HG02981 (cell line): ENCODE measurements around the gene SLC12A6.

ENCODE experiments used
- ATAC-seq: cut with Tn5 transposase; IDR thresholded peaks from one replicate; pipeline ENCODE4 v1.9.1; 2021; ENCODE audit warnings: mild to moderate bottlenecking, moderate library complexity; ENCODE audit not compliant: unreplicated experiment

SLC12A6 gene

GRCh38 chr15:34266751-34267150, 70.8 kb downstream of the SLC12A6 start:
- no peak for ATAC-seq

- no peak for ATAC-seq
Measured at GRCh38 chr15:34264076-34264475, 73.5 kb downstream of the SLC12A6 start.

GRCh38 chr15:34262362-34262761, 75.2 kb downstream of the SLC12A6 start:
- ATAC-seq, result no peak

GRCh38 chr15:34259566-34259965, 78.0 kb downstream of the SLC12A6 start:
- ATAC-seq, result no peak

- no peak for ATAC-seq
Measured at GRCh38 chr15:34258151-34258550, 79.4 kb downstream of the SLC12A6 start.

- no peak for ATAC-seq
Measured at GRCh38 chr15:34252545-34252944, 85.0 kb downstream of the SLC12A6 start.

- no peak for ATAC-seq
Measured at GRCh38 chr15:34248190-34248589, 89.4 kb downstream of the SLC12A6 start.

GRCh38 chr15:34246276-34246976, 91.2 kb downstream of the SLC12A6 start:
- ATAC-seq, result no peak

- no peak for ATAC-seq
Measured at GRCh38 chr15:34243226-34243625, 94.4 kb downstream of the SLC12A6 start.

- ATAC-seq, result no peak
Measured at GRCh38 chr15:34242331-34242710, 95.3 kb downstream of the SLC12A6 start.

- ATAC-seq, result no peak
Measured at GRCh38 chr15:34241376-34242330, 95.9 kb downstream of the SLC12A6 start.

GRCh38 chr15:34240537-34240936, 97.0 kb downstream of the SLC12A6 start:
- ATAC-seq, result no peak

- ATAC-seq, result no peak
Measured at GRCh38 chr15:34239151-34239808, 98.3 kb downstream of the SLC12A6 start.

GRCh38 chr15:34233614-34234013, 104.0 kb downstream of the SLC12A6 start:
- no peak for ATAC-seq

GRCh38 chr15:34223904-34224596, 113.5 kb downstream of the SLC12A6 start:
- no peak for ATAC-seq

GRCh38 chr15:34217587-34218225, 119.9 kb downstream of the SLC12A6 start:
- no peak for ATAC-seq

- no peak for ATAC-seq
Measured at GRCh38 chr15:34216527-34217270, 120.9 kb downstream of the SLC12A6 start.

- ATAC-seq, result no peak
Measured at GRCh38 chr15:34214135-34214534, 123.4 kb downstream of the SLC12A6 start.

- no peak for ATAC-seq
Measured at GRCh38 chr15:34213690-34214089, 123.9 kb downstream of the SLC12A6 start.
